ENCODE measurements around the gene PDCD1. TPM values are rescaled to one million over a fixed set of nuclear protein-coding genes. Genes with fewer than 3 reads are reported as not detected.

PDCD1 gene
- total and polyA plus RNA-seq, 2 of the 13 experiments (the other 11 are each of a cell fraction or from before 2014, with no cell fraction given) = 0.04 TPM; not detected in 1

DNA sequence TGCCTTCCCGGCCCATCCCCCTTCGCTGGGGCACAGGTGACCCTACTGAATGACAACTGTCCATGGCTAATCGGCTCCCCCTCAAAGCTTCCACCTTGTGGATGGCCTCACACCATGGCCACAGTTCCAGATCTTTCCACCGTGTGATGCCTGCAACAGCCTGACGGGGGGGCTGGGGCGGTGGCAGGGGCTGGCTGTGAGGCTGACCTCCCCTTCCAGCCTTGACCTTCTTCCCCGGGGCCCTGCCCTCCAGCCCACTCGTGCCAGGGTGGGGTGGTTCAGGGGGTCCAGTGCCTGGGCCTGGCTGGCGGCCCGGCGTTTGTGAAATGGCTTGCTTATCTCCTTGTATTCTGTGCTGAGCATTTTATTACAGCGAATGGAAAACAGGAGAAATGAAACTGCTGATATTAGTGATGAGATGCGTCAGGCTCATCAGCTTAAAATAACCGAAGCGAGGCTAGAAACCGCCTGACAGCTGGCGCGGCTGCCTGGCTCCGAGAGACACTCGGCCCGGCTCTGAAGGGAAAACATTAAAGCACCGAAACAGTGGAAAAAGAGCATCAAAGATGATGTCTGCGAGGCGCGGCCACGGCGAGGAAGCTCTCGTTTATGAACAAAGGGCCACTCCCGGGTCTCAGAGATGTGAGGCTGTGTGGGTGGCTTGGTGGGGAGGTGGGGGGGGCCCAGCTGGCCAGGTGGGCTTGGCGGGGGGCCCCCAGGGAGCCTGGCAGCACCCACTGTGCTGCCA is 916 bp upstream of the PDCD1 start (continued):
- TF ChIP-seq, protein P1, sequence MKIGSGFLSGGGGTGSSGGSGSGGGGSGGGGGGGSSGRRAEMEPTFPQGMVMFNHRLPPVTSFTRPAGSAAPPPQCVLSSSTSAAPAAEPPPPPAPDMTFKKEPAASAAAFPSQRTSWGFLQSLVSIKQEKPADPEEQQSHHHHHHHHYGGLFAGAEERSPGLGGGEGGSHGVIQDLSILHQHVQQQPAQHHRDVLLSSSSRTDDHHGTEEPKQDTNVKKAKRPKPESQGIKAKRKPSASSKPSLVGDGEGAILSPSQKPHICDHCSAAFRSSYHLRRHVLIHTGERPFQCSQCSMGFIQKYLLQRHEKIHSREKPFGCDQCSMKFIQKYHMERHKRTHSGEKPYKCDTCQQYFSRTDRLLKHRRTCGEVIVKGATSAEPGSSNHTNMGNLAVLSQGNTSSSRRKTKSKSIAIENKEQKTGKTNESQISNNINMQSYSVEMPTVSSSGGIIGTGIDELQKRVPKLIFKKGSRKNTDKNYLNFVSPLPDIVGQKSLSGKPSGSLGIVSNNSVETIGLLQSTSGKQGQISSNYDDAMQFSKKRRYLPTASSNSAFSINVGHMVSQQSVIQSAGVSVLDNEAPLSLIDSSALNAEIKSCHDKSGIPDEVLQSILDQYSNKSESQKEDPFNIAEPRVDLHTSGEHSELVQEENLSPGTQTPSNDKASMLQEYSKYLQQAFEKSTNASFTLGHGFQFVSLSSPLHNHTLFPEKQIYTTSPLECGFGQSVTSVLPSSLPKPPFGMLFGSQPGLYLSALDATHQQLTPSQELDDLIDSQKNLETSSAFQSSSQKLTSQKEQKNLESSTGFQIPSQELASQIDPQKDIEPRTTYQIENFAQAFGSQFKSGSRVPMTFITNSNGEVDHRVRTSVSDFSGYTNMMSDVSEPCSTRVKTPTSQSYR (CRISPR knock-in tag; IDR thresholded peaks at IDR 0.05; ENCODE audit: borderline replicate concordance) = peak; percentile 16; the same call in 1 of the 2 replicates
- TF ChIP-seq XRCC5 (optimal IDR thresholded peaks at IDR 0.05; ENCODE audit: low read length) = peak; percentile 32
- no peak for TF ChIP-seq ZNF484 (CRISPR knock-in tag; IDR thresholded peaks at IDR 0.05; ENCODE audit: borderline replicate concordance, low read depth)
- TF ChIP-seq TFDP1 (CRISPR knock-in tag; IDR thresholded peaks at IDR 0.05; ENCODE audit: borderline replicate concordance) = peak; percentile 39; the same call in 1 of the 2 replicates
- no peak for TF ChIP-seq ZNF777 (CRISPR knock-in tag; IDR thresholded peaks at IDR 0.05)
- no peak for TF ChIP-seq HOXD1 (CRISPR knock-in tag; IDR thresholded peaks at IDR 0.05)
- TF ChIP-seq MNT (IDR thresholded peaks at IDR 0.05) = no peak
- peak; percentile 12 for TF ChIP-seq AGO1 (IDR thresholded peaks at IDR 0.05; ENCODE audit: low read depth, low read length, poor library complexity, severe bottlenecking)
- TF ChIP-seq NR2F1 (CRISPR knock-in tag; IDR thresholded peaks at IDR 0.05) = peak in 1 of 2 experiments; percentile 58; a peak in 3 of 4 replicates
- TF ChIP-seq KLF6 (CRISPR knock-in tag; IDR thresholded peaks at IDR 0.05) = no peak
- no peak for TF ChIP-seq ZNF576 (CRISPR knock-in tag; IDR thresholded peaks at IDR 0.05)
- TF ChIP-seq, protein P2, sequence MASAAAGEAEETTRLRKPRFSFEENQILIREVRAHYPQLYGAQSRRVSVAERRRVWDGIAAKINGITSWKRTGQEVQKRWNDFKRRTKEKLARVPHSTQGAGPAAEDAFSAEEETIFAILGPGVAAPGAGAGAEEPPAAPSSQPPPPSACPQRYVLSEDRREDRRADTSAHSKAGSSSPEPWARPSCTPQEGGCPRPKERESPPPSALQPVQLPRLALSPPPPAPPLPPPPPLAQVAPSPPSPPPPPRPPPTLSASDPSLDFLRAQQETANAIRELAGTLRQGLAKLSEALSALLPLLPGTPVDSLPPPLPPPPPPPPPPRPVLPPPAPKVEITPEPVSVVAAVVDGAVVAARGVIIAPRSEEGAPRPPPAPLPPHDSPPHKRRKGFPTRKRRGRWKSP (CRISPR knock-in tag; IDR thresholded peaks at IDR 0.05) = no peak
- no peak for TF ChIP-seq ZNF678 (CRISPR knock-in tag; IDR thresholded peaks at IDR 0.05)
- TF ChIP-seq, protein P3, sequence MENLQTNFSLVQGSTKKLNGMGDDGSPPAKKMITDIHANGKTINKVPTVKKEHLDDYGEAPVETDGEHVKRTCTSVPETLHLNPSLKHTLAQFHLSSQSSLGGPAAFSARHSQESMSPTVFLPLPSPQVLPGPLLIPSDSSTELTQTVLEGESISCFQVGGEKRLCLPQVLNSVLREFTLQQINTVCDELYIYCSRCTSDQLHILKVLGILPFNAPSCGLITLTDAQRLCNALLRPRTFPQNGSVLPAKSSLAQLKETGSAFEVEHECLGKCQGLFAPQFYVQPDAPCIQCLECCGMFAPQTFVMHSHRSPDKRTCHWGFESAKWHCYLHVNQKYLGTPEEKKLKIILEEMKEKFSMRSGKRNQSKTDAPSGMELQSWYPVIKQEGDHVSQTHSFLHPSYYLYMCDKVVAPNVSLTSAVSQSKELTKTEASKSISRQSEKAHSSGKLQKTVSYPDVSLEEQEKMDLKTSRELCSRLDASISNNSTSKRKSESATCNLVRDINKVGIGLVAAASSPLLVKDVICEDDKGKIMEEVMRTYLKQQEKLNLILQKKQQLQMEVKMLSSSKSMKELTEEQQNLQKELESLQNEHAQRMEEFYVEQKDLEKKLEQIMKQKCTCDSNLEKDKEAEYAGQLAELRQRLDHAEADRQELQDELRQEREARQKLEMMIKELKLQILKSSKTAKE (CRISPR knock-in tag; IDR thresholded peaks at IDR 0.05; ENCODE audit: borderline replicate concordance) = no peak
- TF ChIP-seq, protein P4, sequence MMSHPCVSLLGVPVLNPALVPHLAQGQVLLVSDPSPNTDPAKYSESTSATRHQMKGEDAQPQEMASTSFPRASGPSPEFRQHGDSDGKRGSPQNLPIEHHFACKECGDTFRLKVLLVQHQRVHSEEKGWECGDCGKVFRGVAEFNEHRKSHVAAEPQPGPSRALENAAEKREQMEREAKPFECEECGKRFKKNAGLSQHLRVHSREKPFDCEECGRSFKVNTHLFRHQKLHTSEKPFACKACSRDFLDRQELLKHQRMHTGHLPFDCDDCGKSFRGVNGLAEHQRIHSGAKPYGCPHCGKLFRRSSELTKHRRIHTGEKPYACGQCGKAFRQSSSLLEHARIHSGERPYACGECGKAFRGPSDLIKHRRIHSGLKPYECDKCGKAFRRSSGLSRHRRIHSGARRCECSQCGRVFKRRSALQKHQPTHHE (CRISPR knock-in tag; IDR thresholded peaks at IDR 0.05; ENCODE audit: borderline replicate concordance) = no peak
- peak; percentile 47; the same call in 1 of the 2 replicates for TF ChIP-seq GABPB1 (CRISPR knock-in tag; IDR thresholded peaks at IDR 0.05)
- peak; percentile 49 for TF ChIP-seq MAX (IDR thresholded peaks at IDR 0.05)
